CD14-positive monocyte (primary cell): ENCODE results near the gene MCTS1. TPM values are rescaled to one million over a fixed set of nuclear protein-coding genes. Genes with fewer than 3 reads are reported as not detected.
A peak's percentile ranks its signal among the peaks of the same experiment; 100 is the strongest.

ENCODE experiments used
- DNase-seq, 3 donors: peaks; one replicate each; pipeline ENCODE4 v3.0.0-alpha.2; 2011 to 2022
- H2AFZ ChIP-seq: 2 replicates; pipeline ENCODE4 v1.6.0; 2012; ENCODE audit warnings: mild to moderate bottlenecking, low read depth, low read length, inconsistent platforms; ENCODE audit not compliant: insufficient read depth, poor library complexity, severe bottlenecking
- H3K27ac ChIP-seq, 2 donors: 1 replicate in 1 of 2; 2 replicates in 1 of 2; pipeline ENCODE4 v1.5.1; 2012 to 2013; ENCODE audit warnings: low read length in 2 of 2, control low read depth in 1 of 2, inconsistent platforms in 1 of 2, low read depth in 1 of 2, mild to moderate bottlenecking in 1 of 2
- H3K27me3 ChIP-seq, 2 donors: one replicate each; pipeline versions ENCODE4 v1.6.0 to v1.6.1; 2011 to 2013; ENCODE audit warnings: low read length in 2 of 2; ENCODE audit not compliant: control insufficient read depth in 2 of 2, insufficient read depth in 2 of 2
- H3K36me3 ChIP-seq, 2 donors: replicated peaks in 1 of 2; 1 replicate in 1 of 2; 2 replicates in 1 of 2; pipeline versions ENCODE4 v1.5.1 to v1.6.1; 2012 to 2013; ENCODE audit warnings: low read length in 2 of 2, control low read depth in 1 of 2, inconsistent platforms in 1 of 2, mild to moderate bottlenecking in 1 of 2; ENCODE audit not compliant: insufficient read depth in 2 of 2, control insufficient read depth in 1 of 2
- H3K4me1 ChIP-seq, 2 donors: 1 replicate in 1 of 2; 2 replicates in 1 of 2; pipeline versions ENCODE4 v1.5.1 to v1.6.1; 2012 to 2013; ENCODE audit warnings: low read length in 2 of 2, control low read depth in 1 of 2, inconsistent platforms in 1 of 2, mild to moderate bottlenecking in 1 of 2, moderate library complexity in 1 of 2; ENCODE audit not compliant: insufficient read depth in 2 of 2, control insufficient read depth in 1 of 2
- H3K4me2 ChIP-seq: replicated peaks from 2 replicates; pipeline ENCODE3; 2012; ENCODE audit warnings: low read length, moderate library complexity, mild to moderate bottlenecking; ENCODE audit not compliant: poor library complexity, severe bottlenecking; ENCODE audit errors: extremely low read depth
- H3K4me3 ChIP-seq, 3 experiments: fragments of 200-600 bp in 1 of 3; sonication (generic) in 1 of 3; replicated peaks in 1 of 3; 1 replicate in 2 of 3; 2 replicates in 1 of 3; pipeline ENCODE4 v1.5.1; 2011 to 2013; ENCODE audit warnings: low read length in 3 of 3, mild to moderate bottlenecking in 3 of 3, control low read depth in 2 of 3, low read depth in 2 of 3, inconsistent platforms in 1 of 3, moderate library complexity in 1 of 3
- H3K79me2 ChIP-seq: 2 replicates; pipeline ENCODE4 v1.6.0; 2012; ENCODE audit warnings: mild to moderate bottlenecking, control low read depth, inconsistent platforms, low read length, moderate library complexity; ENCODE audit not compliant: insufficient read depth
- H3K9ac ChIP-seq: 2 replicates; pipeline ENCODE4 v1.6.0; 2017; ENCODE audit warnings: low read length, mild to moderate bottlenecking; ENCODE audit not compliant: insufficient read depth, poor library complexity, severe bottlenecking
- H3K9me3 ChIP-seq, 2 donors: replicated peaks in 1 of 2; 1 replicate in 1 of 2; 2 replicates in 1 of 2; pipeline versions ENCODE4 v1.5.1 to v1.6.1; 2012 to 2013; ENCODE audit warnings: low read length in 2 of 2, control low read depth in 1 of 2; ENCODE audit not compliant: control insufficient read depth in 1 of 2, insufficient read depth in 1 of 2
- H4K20me1 ChIP-seq: 2 replicates; pipeline ENCODE4 v1.6.0; 2012; ENCODE audit warnings: mild to moderate bottlenecking, low read length, control low read depth, moderate library complexity; ENCODE audit not compliant: insufficient read depth
- H3K27ac Mint-ChIP-seq, 7 donors: one replicate each; pipeline ENCODE4 v1.8.0; 2020; ENCODE audit warnings: mild to moderate bottlenecking in 7 of 7, mixed read lengths in 7 of 7, moderate library complexity in 6 of 7, inconsistent platforms in 2 of 7
- H3K27me3 Mint-ChIP-seq, 3 donors: one replicate each; pipeline ENCODE4 v1.8.0; 2021 to 2022; ENCODE audit warnings: low read depth in 3 of 3, mild to moderate bottlenecking in 3 of 3, mixed read lengths in 3 of 3, moderate library complexity in 3 of 3, inconsistent platforms in 1 of 3
- H3K36me3 Mint-ChIP-seq, 2 donors: one replicate each; pipeline ENCODE4 v1.8.0; 2020; ENCODE audit warnings: mixed read lengths in 2 of 2, inconsistent platforms in 1 of 2, mild to moderate bottlenecking in 1 of 2
- H3K4me1 Mint-ChIP-seq: one replicate; pipeline ENCODE4 v1.8.0; 2020; ENCODE audit warnings: mild to moderate bottlenecking, mixed read lengths
- H3K4me3 Mint-ChIP-seq, 2 donors: one replicate each; pipeline ENCODE4 v1.8.0; 2020; ENCODE audit warnings: mild to moderate bottlenecking in 2 of 2, mixed read lengths in 2 of 2, moderate library complexity in 1 of 2
- H3K9me3 Mint-ChIP-seq, 7 donors: one replicate each; pipeline ENCODE4 v1.8.0; 2020 to 2022; ENCODE audit warnings: mixed read lengths in 7 of 7, mild to moderate bottlenecking in 6 of 7, moderate library complexity in 6 of 7, inconsistent platforms in 2 of 7
- CTCF ChIP-seq: fragments of 200-600 bp; IDR thresholded peaks from one replicate; pipeline ENCODE4 v1.8.0; 2022; ENCODE audit warnings: antibody characterized with exemption, mild to moderate bottlenecking
- WGBS: methylation state at CpG from one replicate; pipeline ENCODE4 v1.1.5; 2013; ENCODE audit warnings: missing lambda C conversion rate; ENCODE audit not compliant: insufficient coverage; 5-methylcytosine and 5-hydroxymethylcytosine counted together
- intact Hi-C, 2 donors: fragments of 100-400 bp; cut with micrococcal nuclease; formaldehyde crosslinking; loops; one replicate each; pipeline versions ENCODE4 v1.15.0 to v1.15.1; 2023
- polyA plus RNA-seq, 3 donors: library from polyadenylated mRNA; depleted of rRNA in 1 of 3; unstranded in 2 of 3; stranded (reverse) in 1 of 3; fragments of 300-500 nt in 2 of 3; fragments of >200 nt in 1 of 3; fragmentation: Illumina TruSeq in 2 of 3; gene quantifications; 1 replicate in 2 of 3; 2 replicates in 1 of 3; pipeline ENCODE4 v1.2.3, GENCODE V29; 2012 to 2021

Gene MCTS1
- polyA plus RNA-seq, 3 donors: 25.0 to 85.1 (median 74.6) TPM

GRCh38 chrX:120560842-120561633 lies 42.9 kb upstream of the MCTS1 start, which contains the start of gene CUL4B:
Gene CUL4B, minus strand, starts transcription at chrX:120560962. Its CDS starts 324 bp downstream, at chrX:120560638.
- no peaks in the 10 kb centered on the region for H4K20me1 ChIP-seq
- 0% methylated on average over 1 of the region's 54 CpGs for WGBS
- Mint-ChIP-seq H3K27me3 (peaks cover 0 to 3% (median 2%) of the 10 kb centered on the region in 3 donors), H3K4me1 (peaks cover 25% of the 10 kb centered on the region), H3K9me3 (peaks cover 0 to 7% (median 0%) of the 10 kb centered on the region in 7 donors), H3K4me3 (peak within 1 kb of the TSS; percentile 92 to 96), H3K27ac (peak within 1 kb of the TSS; percentile 90 to 98 (median 96)), H3K36me3 (peaks cover 0 to 5% of the 10 kb centered on the region in 2 donors)
- H3K79me2 ChIP-seq: peaks cover 40% of the 10 kb centered on the region
- peak within 1 kb of the TSS; percentile 80 for H3K4me2 ChIP-seq
- peak within 1 kb of the TSS; percentile 92 to 97 for H3K27ac ChIP-seq
- TF ChIP-seq CTCF: no peak
- H3K36me3 ChIP-seq: peaks cover 1 to 13% of the 10 kb centered on the region in 2 donors
- peak within 1 kb of the TSS; percentile 89 for H3K9ac ChIP-seq
- H3K9me3 ChIP-seq: no peaks in the 10 kb centered on the region
- no peaks in the 10 kb centered on the region for H3K27me3 ChIP-seq
- peaks cover 22 to 30% of the 10 kb centered on the region in 2 donors for H3K4me1 ChIP-seq
- intact Hi-C loops: loop anchor here (5.0 kb wide), 2 partner anchors 41 to 71 kb away; partner anchors contain the start of genes C1GALT1C1 (in 1 of the 2) and MCTS1 (in 1 of the 2)
- H3K4me3 ChIP-seq: peak within 1 kb of the TSS; percentile 88 to 93 (median 91)
- H2AFZ ChIP-seq: peak within 1 kb of the TSS; percentile 82
- peak; percentile 82 to 92 (median 86) for DNase-seq
